ENCODE measurements around the gene SMIM38.
"Not testable (repeated sequence)": the region's sequence is repeated elsewhere in the genome, so short reads cannot be mapped to it uniquely, and the experiment has no call there.

SMIM38 gene

GRCh38 chr11:69141742-69142141 is 14.0 kb upstream of the SMIM38 start:
- no peak for DNase-seq

- no peak for DNase-seq
Measured at GRCh38 chr11:69142895-69143294, 12.8 kb upstream of the SMIM38 start.

GRCh38 chr11:69144316-69145049 is 11.3 kb upstream of the SMIM38 start:
- DNase-seq: no peak

GRCh38 chr11:69145050-69145380 is 10.7 kb upstream of the SMIM38 start:
- DNase-seq: no peak

GRCh38 chr11:69148377-69148762 is 7.4 kb upstream of the SMIM38 start:
- no peak for DNase-seq

GRCh38 chr11:69148806-69149205 is 6.9 kb upstream of the SMIM38 start:
- no peak for DNase-seq

GRCh38 chr11:69149338-69150045 is 6.2 kb upstream of the SMIM38 start:
- not testable (repeated sequence) for DNase-seq

GRCh38 chr11:69150175-69150574 is 5.6 kb upstream of the SMIM38 start:
- no peak for DNase-seq

GRCh38 chr11:69151836-69152235 is 3.9 kb upstream of the SMIM38 start:
- DNase-seq: no peak

GRCh38 chr11:69152733-69153421 is 2.9 kb upstream of the SMIM38 start:
- no peak for DNase-seq

GRCh38 chr11:69153661-69154060 is 2.1 kb upstream of the SMIM38 start:
- no peak for DNase-seq

- DNase-seq: no peak
Measured at GRCh38 chr11:69154211-69154913, 1.4 kb upstream of the SMIM38 start.

- no peak for DNase-seq
Measured at GRCh38 chr11:69154938-69155301, 815 bp upstream of the SMIM38 start.

GRCh38 chr11:69156235-69156639 is 502 bp downstream of the SMIM38 start:
- no peak for DNase-seq

- no peak for DNase-seq
Measured at GRCh38 chr11:69156673-69157155, 979 bp downstream of the SMIM38 start.

GRCh38 chr11:69157156-69157821 is 1.6 kb downstream of the SMIM38 start:
- no peak for DNase-seq

GRCh38 chr11:69157822-69158231 is 2.1 kb downstream of the SMIM38 start:
- no peak for DNase-seq

GRCh38 chr11:69158301-69159149 is 2.8 kb downstream of the SMIM38 start:
- no peak for DNase-seq

- no peak for DNase-seq
Measured at GRCh38 chr11:69159150-69159852, 3.6 kb downstream of the SMIM38 start.

- DNase-seq: no peak
Measured at GRCh38 chr11:69160296-69161116, 4.8 kb downstream of the SMIM38 start.
